ENCODE results near the gene SMARCE1. TPM values are rescaled to one million over a fixed set of nuclear protein-coding genes. Genes with fewer than 3 reads are reported as not detected.

SMARCE1 gene
- total and polyA plus RNA-seq, 2 of the 4 experiments (the other 2 are of a cell fraction): 66.2 to 119 TPM

GRCh38 chr17:40671282-40671681 lies 23.7 kb upstream of the SMARCE1 start:
- Histone ChIP-seq H2BK120ac (ENCODE audit: low read depth, low read length) (no peak overlapping the region), H3K18ac (ENCODE audit: low read depth, low read length) (no peak overlapping the region), H3K4me2 (ENCODE audit: low read depth, low read length) (no peak overlapping the region), H2BK20ac (ENCODE audit: low read depth, low read length) (no peak overlapping the region), H3K9me3 (ENCODE audit: control insufficient read depth, insufficient read depth, low read length) (no peaks in the 10 kb centered on the region), H2AK9ac (replicated peaks; ENCODE audit: low read depth, low read length, poor library complexity) (no peak overlapping the region), H2AK5ac (ENCODE audit: low read depth, low read length) (no peak overlapping the region), H3K23ac (ENCODE audit: low read depth, low read length) (no peak overlapping the region), H2AFZ (replicated peaks; ENCODE audit: low read length, poor library complexity) (no peak overlapping the region), H3K27me3 (ENCODE audit: control insufficient read depth, insufficient read depth, low read length) (peaks cover 39% of the 10 kb centered on the region), H2BK5ac (ENCODE audit: low read depth, low read length, poor library complexity, severe bottlenecking) (no peak overlapping the region), H3K9ac (ENCODE audit: low read depth, low read length) (no peak overlapping the region), H4K91ac (ENCODE audit: insufficient read depth, low read depth, low read length) (no peak overlapping the region), H4K5ac (ENCODE audit: low read depth, low read length) (no peak overlapping the region), H3K4ac (ENCODE audit: low read depth, low read length) (no peak overlapping the region), H4K20me1 (ENCODE audit: insufficient read depth, low read length) (no peaks in the 10 kb centered on the region), H3K4me3 (ENCODE audit: insufficient read depth, low read depth, low read length) (no peak overlapping the region), H3K56ac (ENCODE audit: extremely low read depth, insufficient read depth, low read length) (no peak overlapping the region), H3K9me1 (ENCODE audit: insufficient read depth, low read length) (no peaks in the 10 kb centered on the region), H3K14ac (replicated peaks; ENCODE audit: low read depth, low read length) (no peak overlapping the region), H4K8ac (ENCODE audit: low read depth in 2 of 2, low read length in 2 of 2) (no peak overlapping the region), H3K36me3 (ENCODE audit: control insufficient read depth, insufficient read depth, low read length) (no peaks in the 10 kb centered on the region), H2BK15ac (ENCODE audit: low read depth, low read length) (no peak overlapping the region), H3K79me1 (ENCODE audit: low read depth in 1 of 2, low read length in 2 of 2) (no peaks in the 10 kb centered on the region), H3K27ac (ENCODE audit: insufficient read depth, low read length) (no peak overlapping the region), H3K4me1 (ENCODE audit: control insufficient read depth, insufficient read depth, low read length) (no peaks in the 10 kb centered on the region)
- in situ Hi-C loops (cut with MboI; ENCODE audit: low sequenced_read_pairs): no loop called here
- no TSS peak for BruUV-seq (replicated peaks)
- DNase-seq (no peak), ATAC-seq (ENCODE audit: low read depth) (no peak)
- TF ChIP-seq RCOR1 (IDR thresholded peaks at IDR 0.05; ENCODE audit: insufficient replicate concordance, low read length) (no peak), MAFK (IDR thresholded peaks at IDR 0.05; ENCODE audit: low read depth, low read length) (no peak)
- ChIA-PET CTCF (no interaction called here), POLR2A (ENCODE audit: unreplicated experiment) (no interaction called here)
- WGBS, 2 experiments (ENCODE audit: extremely low coverage in 2 of 2, insufficient read length in 1 of 2): 40% methylated on average over 1 of the region's 4 CpGs; no CpG with 5 or more reads in 1 of the 2 experiments
- dilution Hi-C loops (cut with HindIII; ENCODE audit: low sequenced_read_pairs, unreplicated experiment): no loop called here
- intact Hi-C loops (cut with micrococcal nuclease): loop anchor here (5.0 kb wide), 1 partner anchor 101 kb away; the partner anchor contains the start of gene KRT26

Measured in IMR-90 (cell line).